Sigmoid colon (tissue), 7 donors: Measurements from ENCODE around the gene GABRB2. TPM values are rescaled to one million over a fixed set of nuclear protein-coding genes. Genes with fewer than 3 reads are reported as not detected.

Source experiments
- DNase-seq: peaks from one replicate; pipeline ENCODE4 v3.0.0-alpha.2; 2019
- H3K27ac ChIP-seq, 4 donors: fragments of 200-600 bp; sonication (generic); one replicate each; pipeline ENCODE4 v1.5.1; 2016 to 2019; ENCODE audit warnings: mild to moderate bottlenecking in 1 of 4
- H3K27me3 ChIP-seq, 3 donors: fragments of 200-600 bp; sonication (generic); one replicate each; pipeline ENCODE4 v1.5.1; 2019; ENCODE audit warnings: mild to moderate bottlenecking in 1 of 3
- H3K36me3 ChIP-seq, 4 donors: fragments of 200-600 bp; sonication (generic); one replicate each; pipeline ENCODE4 v1.5.1; 2016 to 2019
- H3K4me1 ChIP-seq, 4 donors: fragments of 200-600 bp; sonication (generic); one replicate each; pipeline ENCODE4 v1.5.1; 2017 to 2019
- H3K4me3 ChIP-seq, 4 donors: fragments of 200-600 bp; sonication (generic); one replicate each; pipeline ENCODE4 v1.5.1; 2017 to 2019; ENCODE audit warnings: mild to moderate bottlenecking in 2 of 4, moderate library complexity in 1 of 4
- H3K9me3 ChIP-seq, 4 donors: fragments of 200-600 bp in 3 of 4; sonication (generic) in 3 of 4; one replicate each; pipeline versions ENCODE4 v1.5.1 to v1.6.1; 2013 to 2019
- CTCF ChIP-seq, 4 experiments: fragments of 450-650 bp in 3 of 4; fragments of 200-600 bp in 1 of 4; IDR thresholded peaks; one replicate each; pipeline ENCODE4 v1.5.1; 2016 to 2019; ENCODE audit warnings: antibody characterized with exemption in 4 of 4, mild to moderate bottlenecking in 3 of 4, moderate library complexity in 2 of 4
- EP300 ChIP-seq, 4 donors: sonication (generic); formaldehyde crosslinking; IDR thresholded peaks; one replicate each; pipeline ENCODE4 v1.6.1; 2017; ENCODE audit warnings: antibody characterized with exemption in 4 of 4
- POLR2A ChIP-seq, 2 donors: fragments of 450-650 bp; IDR thresholded peaks; one replicate each; pipeline ENCODE4 v1.6.1; 2016; ENCODE audit warnings: antibody characterized with exemption in 2 of 2, mild to moderate bottlenecking in 2 of 2, moderate library complexity in 2 of 2
- POLR2AphosphoS5 ChIP-seq, 4 donors: sonication (generic); formaldehyde crosslinking; IDR thresholded peaks; one replicate each; pipeline ENCODE4 v1.6.1; 2017; ENCODE audit warnings: antibody characterized with exemption in 4 of 4
- WGBS, 2 donors: extraction: QIAGEN DNeasy Blood & Tissue Kit; methylation state at CpG; one replicate each; pipeline ENCODE4 v1.1.7; 2013; 5-methylcytosine and 5-hydroxymethylcytosine counted together
- intact Hi-C: fragments of 100-400 bp; cut with DNase I; formaldehyde crosslinking; loops from one replicate; pipeline ENCODE4 v1.15.1; 2023
- polyA plus RNA-seq, 3 donors: library from polyadenylated mRNA; stranded (reverse); fragments of 200-250 nt; gene quantifications; one replicate each; pipeline ENCODE4 v1.2.3, GENCODE V29; 2013
- total RNA-seq, 4 donors: library from RNA; depleted of rRNA; stranded (reverse); fragments of >200 nt; gene quantifications; one replicate each; pipeline ENCODE4 v1.1.0, GENCODE V29; 2016
- donor health status: healthy with polysubstance abuse.
- donor health status: Bipolar disorder and iron deficiency.
- donor health status: healthy.

The GABRB2 gene
- total and polyA plus RNA-seq, 7 donors: under 0.01 to 0.55 (median 0.36) TPM

GRCh38 chr5:161412792-161413191 lies 133.7 kb downstream of the GABRB2 start:
- no peak overlapping the region for H3K4me3 ChIP-seq

GRCh38 chr5:161411156-161411555 lies 135.4 kb downstream of the GABRB2 start:
- DNase-seq: no peak
- intact Hi-C loops: no loop called here
- no peak for TF ChIP-seq EP300 (IDR thresholded peaks at IDR 0.05)
- no peak for TF ChIP-seq CTCF (IDR thresholded peaks at IDR 0.05)
- TF ChIP-seq POLR2AphosphoS5 (IDR thresholded peaks at IDR 0.05): no peak

More at GRCh38 chr5:161412792-161413191, 133.7 kb downstream of the GABRB2 start:
- intact Hi-C loops: no loop called here
- TF ChIP-seq POLR2A (IDR thresholded peaks at IDR 0.05) (no peak), EP300 (IDR thresholded peaks at IDR 0.05) (no peak), POLR2AphosphoS5 (IDR thresholded peaks at IDR 0.05) (no peak), CTCF (IDR thresholded peaks at IDR 0.05) (no peak)
- Histone ChIP-seq H3K4me1 (no peaks in the 10 kb centered on the region), H3K9me3 (no peaks in the 10 kb centered on the region), H3K27me3 (no peaks in the 10 kb centered on the region), H3K27ac (no peak overlapping the region), H3K36me3 (no peaks in the 10 kb centered on the region)
- no peak for DNase-seq

GRCh38 chr5:161410640-161411039 lies 135.9 kb downstream of the GABRB2 start:
- TF ChIP-seq EP300 (IDR thresholded peaks at IDR 0.05) (no peak), CTCF (IDR thresholded peaks at IDR 0.05) (no peak), POLR2A (IDR thresholded peaks at IDR 0.05) (no peak), POLR2AphosphoS5 (IDR thresholded peaks at IDR 0.05) (no peak)
- intact Hi-C loops: no loop called here
- Histone ChIP-seq H3K4me1 (no peaks in the 10 kb centered on the region), H3K36me3 (no peaks in the 10 kb centered on the region), H3K27me3 (no peaks in the 10 kb centered on the region), H3K27ac (no peak overlapping the region), H3K4me3 (no peak overlapping the region), H3K9me3 (no peaks in the 10 kb centered on the region)
- DNase-seq: no peak
- WGBS, 2 donors: 90 to 91% methylated on average over 5 of the region's 5 CpGs

More at GRCh38 chr5:161411156-161411555, 135.4 kb downstream of the GABRB2 start:
- no peaks in the 10 kb centered on the region for H3K4me1 ChIP-seq
- no peaks in the 10 kb centered on the region for H3K9me3 ChIP-seq
- H3K27ac ChIP-seq: no peak overlapping the region
- H3K27me3 ChIP-seq: no peaks in the 10 kb centered on the region
- H3K36me3 ChIP-seq: no peaks in the 10 kb centered on the region
- H3K4me3 ChIP-seq: no peak overlapping the region

- H3K27me3 ChIP-seq: no peaks in the 10 kb centered on the region
- H3K27ac ChIP-seq: no peak overlapping the region
- intact Hi-C loops: no loop called here
- 84 to 89% methylated on average over 2 of the region's 2 CpGs for WGBS, 2 donors
- TF ChIP-seq EP300 (IDR thresholded peaks at IDR 0.05) (no peak), CTCF (IDR thresholded peaks at IDR 0.05) (no peak), POLR2A (IDR thresholded peaks at IDR 0.05) (no peak), POLR2AphosphoS5 (IDR thresholded peaks at IDR 0.05) (no peak)
- no peak overlapping the region for H3K4me3 ChIP-seq
- no peaks in the 10 kb centered on the region for H3K4me1 ChIP-seq
- H3K36me3 ChIP-seq: no peaks in the 10 kb centered on the region
- no peaks in the 10 kb centered on the region for H3K9me3 ChIP-seq
- no peak for DNase-seq
These were observed 137.1 kb downstream of the GABRB2 start for GRCh38 chr5:161409471-161409870.

GRCh38 chr5:161406880-161407279 lies 139.6 kb downstream of the GABRB2 start:
- 57 to 69% methylated on average over 3 of the region's 3 CpGs for WGBS, 2 donors

More at GRCh38 chr5:161406880-161407279, 139.6 kb downstream of the GABRB2 start:
- no peak for DNase-seq
- Histone ChIP-seq H3K27ac (no peak overlapping the region), H3K36me3 (no peaks in the 10 kb centered on the region), H3K9me3 (no peaks in the 10 kb centered on the region), H3K4me3 (no peak overlapping the region), H3K27me3 (no peaks in the 10 kb centered on the region), H3K4me1 (no peaks in the 10 kb centered on the region)
- no peak for TF ChIP-seq EP300 (IDR thresholded peaks at IDR 0.05)
- TF ChIP-seq CTCF (IDR thresholded peaks at IDR 0.05): no peak
- TF ChIP-seq POLR2A (IDR thresholded peaks at IDR 0.05): no peak
- TF ChIP-seq POLR2AphosphoS5 (IDR thresholded peaks at IDR 0.05): no peak
- intact Hi-C loops: no loop called here
